HFF-Myc (cell line): Measurements from ENCODE around the gene DCHS2.

Source experiments
- DNase-seq: peaks from one replicate; pipeline ENCODE4 v3.0.0-alpha.2; 2011; ENCODE audit warnings: low read depth; ENCODE audit errors: extremely low read depth
- H3K4me3 ChIP-seq: replicated peaks from 2 replicates; pipeline ENCODE4 v1.5.1; 2011; ENCODE audit warnings: low read depth, mild to moderate bottlenecking, control low read depth, low read length
- TF ChIP-seq, protein P1 (sequence below): IDR thresholded peaks from 2 replicates; pipeline ENCODE4 v1.5.1; 2012; ENCODE audit warnings: mild to moderate bottlenecking, low read depth, low read length, control low read depth; ENCODE audit errors: missing control alignments

The DCHS2 gene

DNA sequence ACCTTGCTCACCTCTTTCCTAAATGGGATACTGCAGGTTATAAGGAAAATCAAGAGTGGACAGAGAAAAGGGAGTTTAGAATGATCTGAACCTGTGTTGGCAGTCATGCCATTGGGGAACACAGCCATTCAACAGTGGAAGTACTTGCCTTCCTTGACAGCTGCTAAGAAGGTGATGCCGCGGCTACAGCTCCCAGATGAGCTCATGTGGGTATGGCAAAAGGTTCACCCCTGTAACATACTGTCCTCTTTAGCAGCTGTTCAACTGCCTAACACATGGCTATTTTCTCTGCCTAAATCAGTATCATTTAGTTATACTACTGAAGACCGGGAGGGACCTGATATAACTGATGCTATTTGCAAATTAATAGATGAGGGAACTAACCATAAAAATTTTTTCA, 76.8 kb downstream of the DCHS2 start:
- H3K4me3 ChIP-seq, result no peak overlapping the region
- TF ChIP-seq, protein P1, sequence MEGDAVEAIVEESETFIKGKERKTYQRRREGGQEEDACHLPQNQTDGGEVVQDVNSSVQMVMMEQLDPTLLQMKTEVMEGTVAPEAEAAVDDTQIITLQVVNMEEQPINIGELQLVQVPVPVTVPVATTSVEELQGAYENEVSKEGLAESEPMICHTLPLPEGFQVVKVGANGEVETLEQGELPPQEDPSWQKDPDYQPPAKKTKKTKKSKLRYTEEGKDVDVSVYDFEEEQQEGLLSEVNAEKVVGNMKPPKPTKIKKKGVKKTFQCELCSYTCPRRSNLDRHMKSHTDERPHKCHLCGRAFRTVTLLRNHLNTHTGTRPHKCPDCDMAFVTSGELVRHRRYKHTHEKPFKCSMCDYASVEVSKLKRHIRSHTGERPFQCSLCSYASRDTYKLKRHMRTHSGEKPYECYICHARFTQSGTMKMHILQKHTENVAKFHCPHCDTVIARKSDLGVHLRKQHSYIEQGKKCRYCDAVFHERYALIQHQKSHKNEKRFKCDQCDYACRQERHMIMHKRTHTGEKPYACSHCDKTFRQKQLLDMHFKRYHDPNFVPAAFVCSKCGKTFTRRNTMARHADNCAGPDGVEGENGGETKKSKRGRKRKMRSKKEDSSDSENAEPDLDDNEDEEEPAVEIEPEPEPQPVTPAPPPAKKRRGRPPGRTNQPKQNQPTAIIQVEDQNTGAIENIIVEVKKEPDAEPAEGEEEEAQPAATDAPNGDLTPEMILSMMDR, result no peak
- no peak for DNase-seq

DNA sequence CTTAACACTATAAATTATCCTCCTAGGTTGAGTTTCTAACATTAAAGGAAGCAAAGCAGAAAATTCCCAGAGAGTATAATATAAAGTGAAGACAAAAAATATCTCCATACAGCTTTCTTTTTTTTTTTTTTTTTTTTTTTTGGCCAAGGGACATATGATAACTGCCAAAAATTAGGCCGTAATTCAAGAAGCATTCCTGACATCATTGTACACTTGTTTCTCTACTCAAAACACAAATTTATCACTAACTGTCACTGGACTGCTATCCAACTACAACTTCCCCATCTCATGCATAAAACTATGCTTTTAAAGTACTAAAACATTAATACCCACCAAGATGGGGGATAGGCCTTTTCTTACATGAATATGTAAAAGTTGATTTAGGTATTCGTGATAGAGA, 77.2 kb downstream of the DCHS2 start:
- TF ChIP-seq, protein P1, result no peak
- H3K4me3 ChIP-seq, result no peak overlapping the region
- DNase-seq, result no peak

DNA sequence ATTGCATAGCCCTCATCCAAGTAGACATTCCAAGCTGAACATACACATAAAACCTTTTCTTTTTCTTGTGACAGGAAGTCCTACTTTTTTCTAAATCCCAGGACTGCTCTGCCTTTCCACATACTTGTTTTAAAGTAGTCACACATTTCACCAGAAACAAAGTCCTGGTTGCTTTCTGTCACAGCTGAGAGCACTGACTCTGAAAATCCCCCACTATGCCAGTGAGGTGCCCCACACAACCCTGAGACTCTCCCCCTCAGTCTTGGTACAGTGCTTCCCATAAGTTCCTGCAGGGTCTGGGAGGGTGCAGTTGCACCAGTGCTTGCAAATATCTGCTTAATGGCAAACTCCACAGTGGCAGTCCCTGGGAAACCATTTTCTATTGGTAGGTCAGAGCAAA, 84.2 kb downstream of the DCHS2 start:
- DNase-seq, result no peak
- H3K4me3 ChIP-seq, result no peak overlapping the region
- TF ChIP-seq, protein P1, result no peak

DNA sequence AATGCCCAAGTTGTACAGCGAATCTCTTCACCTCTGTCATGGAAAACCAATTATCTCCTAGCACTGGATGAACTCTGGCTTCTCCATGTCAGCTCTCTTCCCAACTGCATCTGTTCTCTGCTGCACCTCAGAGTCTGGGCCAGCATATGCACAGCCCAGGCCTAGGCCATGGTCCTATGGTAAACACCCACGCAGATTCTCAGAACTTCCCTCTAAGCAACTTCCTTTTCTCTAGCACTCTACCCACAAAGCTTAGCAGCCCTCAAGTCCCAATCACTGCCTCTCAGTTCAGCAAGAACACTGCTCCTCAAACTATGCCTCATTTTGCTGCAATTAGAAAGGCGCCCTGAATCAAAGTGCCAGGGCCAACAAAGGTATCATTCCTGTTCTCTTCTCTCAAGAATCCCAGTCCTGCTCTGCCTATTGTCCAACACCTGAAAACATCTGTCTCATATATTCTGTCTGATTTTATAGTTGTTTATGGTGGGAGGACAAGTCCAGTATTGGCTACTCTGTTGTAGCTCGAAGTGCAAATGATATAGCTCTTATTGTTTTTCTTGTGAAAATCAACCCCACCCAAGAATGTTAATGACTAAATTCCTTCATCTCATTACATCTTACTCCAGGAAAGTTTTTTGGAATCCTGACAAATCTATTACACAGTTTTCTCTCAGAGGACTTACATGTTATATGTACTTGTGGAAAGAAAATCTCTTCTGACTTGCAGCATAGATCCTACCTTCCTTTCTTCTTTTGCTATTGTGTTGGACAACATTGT, 85.4 kb downstream of the DCHS2 start:
- no peak overlapping the region for H3K4me3 ChIP-seq
- no peak for DNase-seq
- TF ChIP-seq, protein P1, result no peak

DNA sequence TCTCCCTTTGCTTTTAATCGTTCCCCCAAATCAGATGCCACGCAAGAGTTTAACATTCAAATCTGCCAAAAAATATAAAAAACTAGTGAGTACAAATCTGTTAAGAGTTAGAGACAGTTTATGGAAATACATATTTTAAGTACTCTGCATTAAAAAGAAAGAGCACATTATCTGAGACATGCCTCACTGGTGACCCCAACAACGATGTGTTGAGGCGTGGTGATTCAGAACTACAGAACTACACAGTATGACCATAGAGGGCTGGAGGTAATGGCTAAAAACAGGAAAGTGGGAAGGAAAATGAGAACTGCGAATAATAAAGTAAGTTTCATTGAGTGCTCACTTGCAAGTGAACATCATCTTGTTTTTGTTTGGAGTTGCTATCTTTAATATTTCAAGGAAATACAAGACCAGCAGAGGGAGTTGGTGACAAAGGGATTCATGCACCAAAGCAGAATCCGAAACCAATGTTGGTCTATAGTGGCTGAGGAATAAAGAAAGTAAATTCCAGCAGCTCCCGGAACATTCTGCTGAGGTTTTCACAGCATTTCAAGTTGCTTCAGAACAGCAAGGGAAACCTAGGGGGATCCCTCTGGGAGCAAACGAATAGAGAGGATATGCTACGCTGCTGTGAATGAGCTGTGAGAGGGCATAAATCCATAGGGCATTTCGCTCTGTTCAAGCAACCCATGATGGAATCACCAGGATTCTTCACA, 92.2 kb downstream of the DCHS2 start:
- DNase-seq, result no peak
- TF ChIP-seq, protein P1, result no peak
- no peak overlapping the region for H3K4me3 ChIP-seq

DNA sequence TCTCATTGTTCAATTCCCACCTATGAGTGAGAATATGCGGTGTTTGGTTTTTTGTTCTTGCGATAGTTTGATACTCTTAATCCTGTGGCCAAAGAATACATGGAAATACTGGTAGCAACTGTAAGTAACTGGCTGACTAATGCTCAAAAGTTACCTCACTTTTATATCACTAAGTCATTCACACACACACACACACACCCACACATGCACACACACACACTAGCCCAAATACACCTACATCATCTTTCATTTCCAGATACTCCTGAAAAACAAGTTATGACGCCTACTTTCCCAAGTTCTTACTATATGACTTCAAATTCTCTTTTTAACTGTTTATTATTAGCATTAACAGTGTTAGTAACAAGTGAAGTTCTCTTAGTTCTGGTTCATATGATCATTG, 101.3 kb downstream of the DCHS2 start:
- H3K4me3 ChIP-seq, result no peak overlapping the region
- DNase-seq, result no peak
- TF ChIP-seq, protein P1, result no peak
